Transverse colon (tissue), 4 donors: Measurements from ENCODE around the gene BLVRB.

Experiments used
- CTCF ChIP-seq, 5 experiments: fragments of 200-600 bp in 3 of 5; fragments of 450-650 bp in 2 of 5; sonication (generic) in 3 of 5; IDR thresholded peaks; 1 replicate in 2 of 5; 2 replicates in 3 of 5; pipeline ENCODE4 v1.5.1; 2016 to 2017; ENCODE audit warnings: antibody characterized with exemption in 5 of 5, inconsistent platforms in 3 of 5, mild to moderate bottlenecking in 2 of 5, moderate library complexity in 1 of 5
- POLR2A ChIP-seq: fragments of 450-650 bp; IDR thresholded peaks from one replicate; pipeline ENCODE4 v1.6.1; 2016; ENCODE audit warnings: antibody characterized with exemption, mild to moderate bottlenecking, moderate library complexity
- POLR2AphosphoS5 ChIP-seq, 3 donors: sonication (generic); formaldehyde crosslinking; IDR thresholded peaks; one replicate each; pipeline ENCODE4 v1.6.1; 2016; ENCODE audit warnings: antibody characterized with exemption in 3 of 3

GRCh38 chr19:40507892-40508291 lies 42.3 kb upstream of the BLVRB start:
- TF ChIP-seq POLR2A (no peak), CTCF (IDR thresholded peaks at IDR 0.05) (no peak), POLR2AphosphoS5 (IDR thresholded peaks at IDR 0.05) (no peak)
